Kidney (tissue), 14 donors: ENCODE results near the gene NEUROD4. TPM values are rescaled to one million over a fixed set of nuclear protein-coding genes. Genes with fewer than 3 reads are reported as not detected.

Source experiments
- DNase-seq, 5 donors: peaks; one replicate each; pipeline ENCODE4 v3.0.0-alpha.2; 2013 to 2020
- FAIRE-seq: peaks from 2 replicates; lab custom pipeline; 2012; peaks lifted over from hg19 to GRCh38; lab: Jason Lieb, UNC
- H3K27ac ChIP-seq, 2 donors: one replicate each; pipeline ENCODE4 v1.7.0; 2013; ENCODE audit warnings: low read depth in 2 of 2, low read length in 2 of 2, inconsistent platforms in 1 of 2
- H3K27me3 ChIP-seq: one replicate; pipeline ENCODE4 v1.7.1; 2013; ENCODE audit warnings: low read length, inconsistent platforms; ENCODE audit not compliant: control insufficient read depth, insufficient read depth
- H3K36me3 ChIP-seq, 3 donors: one replicate each; pipeline versions ENCODE4 v1.7.0 to v1.7.1; 2013; ENCODE audit warnings: low read length in 3 of 3, control low read depth in 1 of 3, inconsistent platforms in 1 of 3; ENCODE audit not compliant: insufficient read depth in 3 of 3, control insufficient read depth in 2 of 3
- H3K4me1 ChIP-seq, 3 donors: one replicate each; pipeline versions ENCODE4 v1.7.0 to v1.7.1; 2013; ENCODE audit warnings: low read length in 3 of 3, inconsistent platforms in 1 of 3, low read depth in 1 of 3; ENCODE audit not compliant: control insufficient read depth in 2 of 3, insufficient read depth in 2 of 3
- H3K4me3 ChIP-seq, 3 donors: one replicate each; pipeline versions ENCODE4 v1.7.0 to v1.8.1; 2013; ENCODE audit warnings: low read length in 3 of 3, control low read depth in 1 of 3, inconsistent platforms in 1 of 3
- H3K9ac ChIP-seq, 3 donors: one replicate each; pipeline versions ENCODE4 v1.7.0 to v1.7.1; 2013; ENCODE audit warnings: low read length in 3 of 3, control low read depth in 1 of 3, inconsistent platforms in 1 of 3
- H3K9me3 ChIP-seq, 3 donors: one replicate each; pipeline versions ENCODE4 v1.7.0 to v1.7.1; 2013; ENCODE audit warnings: low read length in 3 of 3, control low read depth in 1 of 3, inconsistent platforms in 1 of 3; ENCODE audit not compliant: control insufficient read depth in 2 of 3, insufficient read depth in 1 of 3
- CTCF ChIP-seq: IDR thresholded peaks from 3 replicates; pipeline ENCODE4 v1.5.1; 2012; ENCODE audit warnings: mild to moderate bottlenecking, moderate library complexity, borderline replicate concordance; ENCODE audit not compliant: insufficient read depth; ENCODE audit errors: extremely low read depth
- intact Hi-C: fragments of 100-400 bp; cut with DNase I; formaldehyde crosslinking; loops from one replicate; pipeline ENCODE4 v1.11.1; 2022
- polyA plus RNA-seq: library from polyadenylated mRNA; stranded (reverse); fragments of 350-450 nt; fragmentation: Illumina TruSeq; extraction: RNeasy Lipid Tissue Mini Kit (QIAGEN cat#74804); gene quantifications from one replicate; pipeline ENCODE4 v1.2.3, GENCODE V29; 2014; ENCODE audit warnings: low read depth, low replicate concordance; ENCODE audit not compliant: insufficient read depth
- total RNA-seq: library from RNA; stranded (reverse); fragmentation: NEBNext Ultra II Directional; extraction: Animal tissue kit (Norgen Biotek cat#: 25700); gene quantifications from one replicate; pipeline ENCODE4 v1.2.1, GENCODE V29; 2021
- donor health status: control.
- donor health status: control.
- donor health status: control.
- donor health status: control.
- donor health status: control.
- donor health status: DM: yes; HTN: yes; CAD: no.
- donor health status: Normal renal cell carcinoma (clear cell type).

The NEUROD4 gene
- total and polyA plus RNA-seq, 2 donors from 2014 or later = not detected

- no peak for FAIRE-seq
- H3K9me3 ChIP-seq = no peaks in the 10 kb centered on the region
- intact Hi-C loops = no loop called here
Observed at GRCh38 chr12:55025508-55025907, 5.7 kb downstream of the NEUROD4 start.

DNA sequence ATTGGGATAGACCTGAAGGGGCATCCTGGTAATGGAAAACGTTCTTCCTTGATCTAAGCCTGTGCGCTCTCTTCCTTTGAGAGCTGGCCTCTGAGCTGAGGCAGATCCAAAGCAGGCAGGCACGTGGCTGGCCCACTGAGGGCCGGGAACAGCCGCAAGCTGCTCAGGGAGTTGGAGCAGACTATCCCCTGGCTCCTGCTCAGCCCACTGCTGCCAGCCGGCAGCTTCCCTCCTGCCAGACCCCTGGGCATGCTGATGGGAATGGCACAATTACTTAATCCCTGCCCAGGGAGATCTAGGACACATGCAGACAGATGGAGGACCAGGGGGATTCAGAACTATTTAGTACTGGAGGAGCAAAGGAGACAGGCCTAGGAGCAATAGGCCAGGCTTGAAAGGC, 14.4 kb downstream of the NEUROD4 start:
- Histone ChIP-seq H3K9ac (no peak overlapping the region), H3K27ac (no peak overlapping the region), H3K27me3 (no peaks in the 10 kb centered on the region), H3K36me3 (no peaks in the 10 kb centered on the region), H3K9me3 (no peaks in the 10 kb centered on the region), H3K4me1 (no peaks in the 10 kb centered on the region), H3K4me3 (no peak overlapping the region)
- intact Hi-C loops = no loop called here
- no peak for TF ChIP-seq CTCF
- no peak for FAIRE-seq
- no peak for DNase-seq

More at GRCh38 chr12:55025508-55025907, 5.7 kb downstream of the NEUROD4 start:
- Histone ChIP-seq H3K4me1 (no peaks in the 10 kb centered on the region), H3K9ac (no peak overlapping the region), H3K27me3 (no peaks in the 10 kb centered on the region), H3K4me3 (no peak overlapping the region), H3K27ac (no peak overlapping the region), H3K36me3 (no peaks in the 10 kb centered on the region)
- DNase-seq = no peak
- TF ChIP-seq CTCF = no peak

- Histone ChIP-seq H3K9me3 (no peaks in the 10 kb centered on the region), H3K9ac (no peak overlapping the region), H3K36me3 (no peaks in the 10 kb centered on the region), H3K4me3 (no peak overlapping the region), H3K27ac (no peak overlapping the region), H3K4me1 (no peaks in the 10 kb centered on the region), H3K27me3 (no peaks in the 10 kb centered on the region)
- intact Hi-C loops = no loop called here
- TF ChIP-seq CTCF = no peak
- DNase-seq (no peak), FAIRE-seq (no peak)
Observed at GRCh38 chr12:55036326-55037115, 16.7 kb downstream of the NEUROD4 start.
